GM10248 (cell line): ENCODE data around the gene ELFN1.

Source experiments
- CTCF ChIA-PET: fragments of 300-600 bp; sonication (Branson Sonifier 250); formaldehyde crosslinking; extraction: SDS; loops from one replicate; lab custom pipeline; 2021; ENCODE audit warnings: antibody characterized with exemption; lab: Yijun Ruan, JAX
- POLR2A ChIA-PET: fragments of 350-650 bp; sonication (Branson Sonifier 250); formaldehyde crosslinking; extraction: SDS; loops from one replicate; lab custom pipeline; 2020; ENCODE audit warnings: antibody characterized with exemption; lab: Yijun Ruan, JAX
- DNase-seq: peaks from one replicate; pipeline ENCODE4 v3.0.0; 2012; ENCODE audit errors: extremely low spot score
- CTCF ChIP-seq: IDR thresholded peaks from 2 replicates; pipeline ENCODE4 v1.5.1; 2012; ENCODE audit warnings: mild to moderate bottlenecking, low read depth; ENCODE audit errors: extremely low read depth, missing control alignments, control extremely low read depth

The ELFN1 gene

DNA sequence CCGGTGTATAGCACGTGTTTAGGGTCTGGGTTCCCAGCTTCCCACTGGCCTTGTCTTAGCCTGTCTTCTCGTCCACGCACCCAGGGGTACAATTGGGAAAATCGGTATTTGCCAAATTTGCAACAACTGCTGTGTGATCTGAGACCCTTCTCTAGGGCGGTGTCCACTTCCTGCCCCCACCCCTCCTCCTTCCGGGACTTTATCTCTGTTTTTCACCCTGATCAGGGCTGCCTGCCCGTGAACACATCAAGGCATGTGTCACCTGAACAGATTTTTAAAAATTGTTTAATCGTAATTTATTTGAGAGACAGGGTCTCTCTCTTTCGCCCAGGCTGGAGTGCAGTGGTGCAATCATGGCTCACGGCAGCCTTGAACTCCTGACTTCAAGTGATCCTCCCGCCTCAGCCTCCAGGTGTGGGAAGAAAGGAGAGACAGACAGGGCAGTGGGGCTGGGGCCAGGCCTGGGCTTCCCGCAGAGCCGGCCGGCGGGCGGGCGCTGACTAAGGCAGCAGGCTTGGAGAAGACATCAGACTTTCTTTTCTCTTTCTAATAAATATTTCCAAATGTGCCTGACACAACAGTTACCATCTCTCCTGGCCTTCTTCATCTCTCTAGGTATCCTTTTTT lies 27.5 kb downstream of the ELFN1 start:
- TF ChIP-seq CTCF, result no peak
- CTCF ChIA-PET, result no interaction called here
- POLR2A ChIA-PET, result no interaction called here

GRCh38 chr7:1698201-1698600 lies 28.1 kb downstream of the ELFN1 start:
- no peak for DNase-seq
- CTCF ChIA-PET, result no interaction called here
- POLR2A ChIA-PET, result no interaction called here
- no peak for TF ChIP-seq CTCF

More for the DNA sequence above, 27.5 kb downstream of the ELFN1 start:
- DNase-seq, result no peak

DNA sequence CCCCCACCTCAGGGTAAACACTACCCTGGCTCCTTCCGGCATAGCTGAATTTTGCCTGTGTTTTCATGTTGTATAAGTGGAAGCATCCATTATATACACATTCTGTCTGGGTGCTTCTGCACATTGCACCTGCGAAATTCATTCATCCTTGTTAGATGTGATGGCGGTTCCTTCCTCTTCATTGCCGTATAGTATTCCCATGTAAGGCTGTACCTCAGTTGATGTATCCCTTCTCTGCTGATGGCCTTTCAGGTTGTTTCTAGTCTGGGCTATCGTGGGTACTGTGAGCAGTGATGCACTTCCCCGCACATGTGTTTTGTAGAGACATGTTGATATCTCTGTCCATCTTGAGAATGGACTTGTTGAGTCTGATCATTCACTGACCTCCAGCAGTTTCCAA lies 28.9 kb downstream of the ELFN1 start:
- CTCF ChIA-PET, result no interaction called here
- DNase-seq, result no peak
- no peak for TF ChIP-seq CTCF
- POLR2A ChIA-PET, result no interaction called here

GRCh38 chr7:1700086-1700485 lies 30.0 kb downstream of the ELFN1 start:
- POLR2A ChIA-PET, result no interaction called here
- no peak for DNase-seq
- CTCF ChIA-PET, result no interaction called here
- no peak for TF ChIP-seq CTCF

DNA sequence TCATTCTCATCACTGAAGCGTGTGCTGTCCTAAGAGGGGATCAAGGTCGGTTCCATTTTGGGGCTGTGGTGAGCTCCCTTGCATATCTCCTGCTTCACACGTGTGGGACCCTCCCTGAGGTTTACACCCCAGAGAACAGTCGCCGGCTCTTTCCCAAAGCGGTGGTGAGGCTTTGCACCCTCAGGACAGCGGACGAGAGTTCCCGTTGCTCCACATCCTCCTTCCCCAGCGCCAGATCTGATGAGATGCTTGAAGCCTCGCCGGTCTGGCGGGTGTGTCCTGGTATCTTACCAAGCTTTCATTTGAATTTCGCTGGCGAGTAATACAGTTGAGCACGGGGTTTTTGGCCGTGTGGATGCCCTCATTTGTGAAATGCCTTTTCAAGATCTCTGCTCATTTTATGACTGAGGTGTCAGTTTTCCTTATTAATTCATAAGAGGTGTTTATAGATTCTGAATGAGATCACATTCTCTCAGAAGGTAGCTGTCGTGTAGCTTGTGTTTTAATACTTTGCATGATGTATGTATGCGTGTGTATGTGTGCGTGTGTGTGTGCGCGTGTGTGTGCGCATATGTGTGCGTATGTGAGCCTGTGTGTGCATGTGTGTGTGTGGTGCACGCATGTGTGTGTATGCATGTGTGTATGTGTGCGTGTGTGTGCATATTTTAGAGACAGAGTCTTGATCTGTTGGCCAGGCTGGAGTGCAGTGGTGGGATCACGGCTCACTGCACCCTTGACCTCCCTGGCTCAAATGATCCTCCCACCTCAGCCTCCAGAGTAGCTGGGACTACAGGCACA lies 30.7 kb downstream of the ELFN1 start:
- TF ChIP-seq CTCF, result no peak
- POLR2A ChIA-PET, result no interaction called here
- CTCF ChIA-PET, result no interaction called here
- DNase-seq, result no peak

DNA sequence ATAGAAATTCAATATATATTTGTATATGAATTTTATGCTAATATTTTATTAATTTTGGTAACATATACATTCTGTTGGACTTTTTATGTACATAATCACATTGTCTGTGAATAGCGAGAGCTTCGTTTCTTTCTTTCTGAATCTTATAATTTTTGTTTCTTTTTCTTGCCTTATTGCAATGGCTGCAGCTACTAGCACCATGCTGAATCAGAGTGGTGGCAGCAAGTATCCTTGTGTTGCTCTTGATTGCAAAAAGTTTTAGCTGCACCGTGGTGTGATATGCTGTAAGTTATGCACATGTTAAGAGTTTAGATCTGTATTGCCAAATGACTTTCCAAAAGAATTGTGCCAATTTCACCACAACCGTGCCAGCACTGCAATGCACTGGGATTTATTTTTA lies 32.6 kb downstream of the ELFN1 start:
- POLR2A ChIA-PET, result no interaction called here

More for the DNA sequence above, 32.6 kb downstream of the ELFN1 start:
- CTCF ChIA-PET, result no interaction called here
- no peak for DNase-seq
- TF ChIP-seq CTCF, result no peak
